BJ (cell line): ENCODE measurements around the gene CALHM4. TPM values are rescaled to one million over a fixed set of nuclear protein-coding genes. Genes with fewer than 3 reads are reported as not detected.

Experiments
- CTCF ChIA-PET: fragments of 350-600 bp; formaldehyde crosslinking; extraction: SDS; loops from one replicate; lab custom pipeline; 2021; ENCODE audit warnings: antibody characterized with exemption, inconsistent platforms; lab: Yijun Ruan, JAX
- POLR2A ChIA-PET: fragments of 300-600 bp; sonication (Branson Sonifier 250); formaldehyde crosslinking; extraction: SDS; loops from one replicate; lab custom pipeline; 2021; ENCODE audit warnings: antibody characterized with exemption; lab: Charles Lee
- DNase-seq: peaks from one replicate; pipeline ENCODE4 v3.0.0-alpha.2; 2011; ENCODE audit warnings: low read depth
- H3K27me3 ChIP-seq: 2 replicates; pipeline ENCODE4 v1.6.0; 2011; ENCODE audit warnings: low read length; ENCODE audit not compliant: control insufficient read depth, insufficient read depth
- H3K36me3 ChIP-seq: 2 replicates; pipeline ENCODE4 v1.5.1; 2011; ENCODE audit warnings: low read length; ENCODE audit not compliant: control insufficient read depth, insufficient read depth
- H3K4me3 ChIP-seq: 2 replicates; pipeline ENCODE4 v1.5.1; 2011; ENCODE audit warnings: low read depth, mild to moderate bottlenecking, control low read depth, low read length
- polyA plus RNA-seq: library from polyadenylated mRNA; depleted of rRNA; stranded (reverse); fragments of >200 nt; gene quantifications from 2 replicates; pipeline ENCODE4 v1.2.3, GENCODE V29; 2011
- TF ChIP-seq, protein P1 (sequence below): IDR thresholded peaks from 2 replicates; pipeline ENCODE4 v1.5.1; 2011; ENCODE audit warnings: low read depth, mild to moderate bottlenecking, control low read depth, inconsistent platforms, low read length, moderate library complexity; ENCODE audit not compliant: insufficient read depth

CALHM4 gene
- polyA plus RNA-seq, 1 experiment: not detected

DNA sequence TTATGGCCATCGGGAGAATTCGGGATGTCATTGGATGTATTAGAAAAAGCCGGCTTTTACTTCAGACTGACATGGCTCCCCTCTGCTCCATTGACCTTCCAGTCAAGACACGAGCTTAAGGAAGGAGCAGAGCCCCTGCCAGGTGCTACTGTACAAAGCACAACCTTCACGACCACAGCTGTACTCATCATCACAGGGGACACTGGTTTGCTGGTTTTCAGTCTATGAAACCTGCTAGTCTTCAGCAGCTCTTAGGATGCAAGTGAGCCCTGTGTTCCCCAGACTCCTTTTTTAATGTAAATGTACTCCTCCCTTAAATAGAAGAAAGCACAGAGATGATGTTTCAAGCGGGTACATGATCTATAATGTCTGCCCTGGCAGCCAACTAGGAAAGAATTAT, 6.2 kb upstream of the CALHM4 start:
- TF ChIP-seq, protein P1, sequence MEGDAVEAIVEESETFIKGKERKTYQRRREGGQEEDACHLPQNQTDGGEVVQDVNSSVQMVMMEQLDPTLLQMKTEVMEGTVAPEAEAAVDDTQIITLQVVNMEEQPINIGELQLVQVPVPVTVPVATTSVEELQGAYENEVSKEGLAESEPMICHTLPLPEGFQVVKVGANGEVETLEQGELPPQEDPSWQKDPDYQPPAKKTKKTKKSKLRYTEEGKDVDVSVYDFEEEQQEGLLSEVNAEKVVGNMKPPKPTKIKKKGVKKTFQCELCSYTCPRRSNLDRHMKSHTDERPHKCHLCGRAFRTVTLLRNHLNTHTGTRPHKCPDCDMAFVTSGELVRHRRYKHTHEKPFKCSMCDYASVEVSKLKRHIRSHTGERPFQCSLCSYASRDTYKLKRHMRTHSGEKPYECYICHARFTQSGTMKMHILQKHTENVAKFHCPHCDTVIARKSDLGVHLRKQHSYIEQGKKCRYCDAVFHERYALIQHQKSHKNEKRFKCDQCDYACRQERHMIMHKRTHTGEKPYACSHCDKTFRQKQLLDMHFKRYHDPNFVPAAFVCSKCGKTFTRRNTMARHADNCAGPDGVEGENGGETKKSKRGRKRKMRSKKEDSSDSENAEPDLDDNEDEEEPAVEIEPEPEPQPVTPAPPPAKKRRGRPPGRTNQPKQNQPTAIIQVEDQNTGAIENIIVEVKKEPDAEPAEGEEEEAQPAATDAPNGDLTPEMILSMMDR: no peak
- Histone ChIP-seq H3K27me3 (no peaks in the 10 kb centered on the region), H3K4me3 (no peak overlapping the region), H3K36me3 (no peaks in the 10 kb centered on the region)
- CTCF ChIA-PET: interaction anchor here (0.8 to 0.9 kb wide), 3 partner anchors 9 to 278 kb away, joined by 3 to 6 read pairs (median 4); no protein-coding TSS in a partner anchor
- POLR2A ChIA-PET: no interaction called here
- DNase-seq: no peak

DNA sequence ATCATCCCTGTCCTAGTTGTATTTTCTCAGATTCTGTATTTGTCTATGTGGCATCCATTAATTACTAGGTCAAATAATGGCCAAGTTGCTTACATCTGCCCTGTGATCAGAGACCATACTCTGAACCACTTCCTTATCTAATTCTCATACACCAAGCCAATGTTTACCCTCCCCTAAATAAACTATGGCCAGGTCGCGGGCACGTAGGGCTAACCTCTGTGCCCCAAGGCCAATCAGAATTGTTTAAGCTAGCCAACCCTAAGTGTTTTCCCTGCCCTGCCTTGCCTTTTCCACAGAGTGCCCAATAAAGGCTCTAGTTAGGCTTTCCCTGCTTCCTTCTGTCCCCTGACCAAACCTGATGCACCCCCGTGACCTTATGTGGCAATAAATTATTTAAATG, 2.8 kb upstream of the CALHM4 start:
- TF ChIP-seq, protein P1: no peak
- Histone ChIP-seq H3K4me3 (no peak overlapping the region), H3K27me3 (no peaks in the 10 kb centered on the region), H3K36me3 (no peaks in the 10 kb centered on the region)
- ChIA-PET CTCF (interaction anchor here (1.7 kb wide), 1 partner anchor 10 kb away, joined by 4 read pairs; no protein-coding TSS in a partner anchor), POLR2A (no interaction called here)
- DNase-seq: no peak

DNA sequence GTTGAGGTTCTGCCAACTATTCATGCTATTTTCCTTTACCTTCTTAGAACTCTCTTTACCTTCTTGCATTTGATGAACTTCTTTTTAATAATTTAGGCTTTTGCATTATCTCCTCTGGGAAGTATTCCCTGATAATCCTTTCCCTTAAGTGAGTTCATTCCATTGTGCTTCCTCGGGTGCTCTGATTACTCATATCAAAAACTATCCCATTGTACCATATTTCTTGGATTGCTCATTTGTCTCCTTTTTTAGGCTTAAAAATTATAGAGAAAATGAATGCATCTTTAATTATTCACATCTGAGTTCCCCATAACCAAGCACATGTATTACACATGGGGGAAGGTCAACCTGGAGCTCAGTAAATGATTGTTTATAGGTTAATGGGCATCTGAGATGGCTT, 2.5 kb downstream of the CALHM4 start:
- POLR2A ChIA-PET: no interaction called here
- no peaks in the 10 kb centered on the region for H3K36me3 ChIP-seq
- peak; percentile 68 for DNase-seq
- H3K4me3 ChIP-seq: no peak overlapping the region
- CTCF ChIA-PET: interaction anchor here (1.1 to 2.0 kb wide), 4 partner anchors 8 to 288 kb away, joined by 3 to 6 read pairs (median 5); partner anchors contain the start of gene RWDD1
- H3K27me3 ChIP-seq: no peaks in the 10 kb centered on the region
- TF ChIP-seq, protein P1: no peak

DNA sequence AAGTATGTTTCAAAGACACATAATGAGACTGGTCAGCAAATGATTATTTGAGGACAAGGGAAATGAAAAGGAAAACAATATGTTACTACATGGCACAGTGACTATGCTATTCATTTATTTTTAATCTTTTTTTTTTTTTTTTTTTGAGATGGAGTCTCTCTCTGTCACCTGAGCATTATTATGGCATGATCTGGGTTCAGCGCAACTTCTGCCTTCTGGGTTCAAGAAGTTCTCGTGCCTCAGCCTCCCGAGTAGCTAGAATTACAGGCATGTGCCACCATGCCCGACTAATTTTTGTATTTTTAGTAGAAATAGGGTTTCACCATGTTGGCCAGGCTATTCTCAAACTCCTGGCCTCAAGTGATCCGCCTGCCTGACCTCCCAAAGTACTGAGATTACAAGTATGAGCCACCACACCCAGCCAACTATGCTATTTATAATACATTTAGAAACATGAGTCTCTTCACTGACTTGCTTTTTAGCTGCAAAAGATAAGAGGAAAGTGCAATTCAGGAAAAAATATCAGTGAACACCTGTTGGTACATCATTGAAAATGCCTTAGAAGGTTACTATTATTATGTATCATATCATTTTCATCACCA, 3.4 kb downstream of the CALHM4 start:
- TF ChIP-seq, protein P1: no peak
- Histone ChIP-seq H3K27me3 (no peaks in the 10 kb centered on the region), H3K36me3 (no peaks in the 10 kb centered on the region), H3K4me3 (no peak overlapping the region)
- ChIA-PET CTCF (interaction anchor here (1.5 to 9.0 kb wide), 6 partner anchors 9 to 288 kb away, joined by 4 to 127 read pairs (median 7); no protein-coding TSS in a partner anchor), POLR2A (no interaction called here)
- DNase-seq: no peak

DNA sequence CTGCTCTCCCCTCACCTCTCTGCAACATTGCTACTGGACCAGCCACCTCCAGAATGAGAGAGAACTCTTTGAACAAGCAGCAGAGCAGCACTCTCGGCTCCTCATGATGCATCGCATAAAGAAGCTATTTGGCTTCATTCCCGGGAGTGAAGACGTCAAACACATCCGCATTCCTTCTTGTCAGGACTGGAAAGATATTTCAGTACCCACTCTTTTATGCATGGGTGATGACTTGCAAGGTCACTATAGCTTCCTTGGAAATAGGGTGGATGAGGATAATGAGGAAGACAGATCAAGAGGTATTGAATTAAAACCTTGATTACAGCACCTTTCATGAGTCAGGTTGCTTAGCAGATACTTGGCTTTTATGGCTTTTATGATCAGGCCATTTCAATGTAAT, 4.3 kb downstream of the CALHM4 start:
- ChIA-PET CTCF (interaction anchor here (0.6 to 9.0 kb wide), 9 partner anchors 8 to 344 kb away, joined by 3 to 127 read pairs (median 8); partner anchors contain the start of gene RWDD1), POLR2A (no interaction called here)
- no peak overlapping the region for H3K4me3 ChIP-seq
- no peaks in the 10 kb centered on the region for H3K27me3 ChIP-seq
- no peaks in the 10 kb centered on the region for H3K36me3 ChIP-seq
- TF ChIP-seq, protein P1: no peak
- peak; percentile 81 for DNase-seq
